Upper lobe of left lung (tissue), 6 donors: ENCODE data around the gene FAM240A. TPM values are rescaled to one million over a fixed set of nuclear protein-coding genes. Genes with fewer than 3 reads are reported as not detected.
A peak's percentile ranks its signal among the peaks of the same experiment; 100 is the strongest.

ENCODE experiments used
- ATAC-seq, 2 donors: fragments of 200-7000 bp; cut with Tn5 transposase; one replicate each; pipeline ENCODE4 v1.9.1; 2022; ENCODE audit warnings: mild to moderate bottlenecking in 2 of 2, moderate library complexity in 2 of 2; ENCODE audit not compliant: low FRiP score in 2 of 2
- DNase-seq, 2 donors: peaks; one replicate each; pipeline ENCODE4 v3.0.0-alpha.2; 2019 to 2020
- H3K27ac ChIP-seq, 4 donors: fragments of 200-600 bp; sonication (generic); one replicate each; pipeline ENCODE4 v1.5.1; 2016 to 2019
- H3K27me3 ChIP-seq, 4 donors: fragments of 200-600 bp; sonication (generic); one replicate each; pipeline ENCODE4 v1.5.1; 2017 to 2019
- H3K36me3 ChIP-seq, 4 donors: fragments of 200-600 bp; sonication (generic); one replicate each; pipeline ENCODE4 v1.5.1; 2016 to 2019
- H3K4me1 ChIP-seq, 4 donors: fragments of 200-600 bp; sonication (generic); one replicate each; pipeline ENCODE4 v1.5.1; 2018 to 2019
- H3K4me3 ChIP-seq, 4 donors: fragments of 200-600 bp; sonication (generic); one replicate each; pipeline ENCODE4 v1.5.1; 2017 to 2019; ENCODE audit warnings: mild to moderate bottlenecking in 2 of 4, moderate library complexity in 1 of 4
- H3K9me3 ChIP-seq, 4 donors: fragments of 200-600 bp; sonication (generic); one replicate each; pipeline ENCODE4 v1.5.1; 2018 to 2019
- CTCF ChIP-seq, 6 experiments: fragments of 450-650 bp in 4 of 6; fragments of 200-600 bp in 2 of 6; sonication (generic) in 2 of 6; IDR thresholded peaks; one replicate each; pipeline ENCODE4 v1.5.1; 2016 to 2019; ENCODE audit warnings: antibody characterized with exemption in 6 of 6
- EP300 ChIP-seq, 4 donors: sonication (generic); formaldehyde crosslinking; IDR thresholded peaks; one replicate each; pipeline ENCODE4 v1.5.1; 2017; ENCODE audit warnings: antibody characterized with exemption in 4 of 4, control low read depth in 2 of 4
- POLR2A ChIP-seq, 4 donors: fragments of 450-650 bp; IDR thresholded peaks; one replicate each; pipeline ENCODE4 v1.5.1; 2016 to 2017; ENCODE audit warnings: antibody characterized with exemption in 4 of 4, mild to moderate bottlenecking in 2 of 4
- POLR2AphosphoS5 ChIP-seq, 2 donors: sonication (generic); formaldehyde crosslinking; IDR thresholded peaks; one replicate each; pipeline ENCODE4 v1.5.1; 2017; ENCODE audit warnings: antibody characterized with exemption in 2 of 2
- WGBS, 2 donors: methylation state at CpG; one replicate each; pipeline ENCODE4 v1.1.5; 2017 to 2018; 5-methylcytosine and 5-hydroxymethylcytosine counted together
- total RNA-seq, 6 donors: library from RNA; depleted of rRNA in 4 of 6; stranded (reverse); fragments of >200 nt in 4 of 6; gene quantifications; one replicate each; pipeline versions ENCODE4 v1.1.0 to v1.2.1, GENCODE V29; 2016 to 2021
- donor health status: DM: no; HTN: no; CAD: no; lungs with moderate emphysema.
- donor health status: DM: no; HTN: yes; CAD: no; lungs with severe emphysema.

The FAM240A gene
- total RNA-seq, 6 donors from 2014 or later, result not detected

- Histone ChIP-seq H3K36me3 (no peaks in the 10 kb centered on the region), H3K27ac (no peak overlapping the region), H3K4me3 (no peak overlapping the region), H3K4me1 (peaks cover 10 to 19% (median 12%) of the 10 kb centered on the region in 4 donors), H3K9me3 (no peaks in the 10 kb centered on the region), H3K27me3 (no peaks in the 10 kb centered on the region)
- no peak for TF ChIP-seq POLR2AphosphoS5 (IDR thresholded peaks at IDR 0.05)
- no peak for TF ChIP-seq EP300 (IDR thresholded peaks at IDR 0.05)
- peak in 1 of 6 experiments; percentile 12 for TF ChIP-seq CTCF (IDR thresholded peaks at IDR 0.05)
- no peak for TF ChIP-seq POLR2A (IDR thresholded peaks at IDR 0.05)
- no peak for ATAC-seq
- no peak for DNase-seq
- WGBS, 2 donors, result 58 to 65% methylated on average over 1 of the region's 1 CpG
Observed at GRCh38 chr3:46632792-46633191, 20.5 kb downstream of the FAM240A start.

- no peak overlapping the region for H3K27ac ChIP-seq
- no peaks in the 10 kb centered on the region for H3K36me3 ChIP-seq
- ATAC-seq (no peak), DNase-seq (no peak)
- H3K9me3 ChIP-seq, result no peaks in the 10 kb centered on the region
- WGBS, 2 donors, result 55% methylated on average over 3 of the region's 3 CpGs
- no peaks in the 10 kb centered on the region for H3K27me3 ChIP-seq
- no peak overlapping the region for H3K4me3 ChIP-seq
- TF ChIP-seq POLR2AphosphoS5 (IDR thresholded peaks at IDR 0.05) (no peak), CTCF (IDR thresholded peaks at IDR 0.05) (no peak), EP300 (IDR thresholded peaks at IDR 0.05) (no peak), POLR2A (IDR thresholded peaks at IDR 0.05) (no peak)
- peaks cover 5 to 9% (median 6%) of the 10 kb centered on the region in 4 donors for H3K4me1 ChIP-seq
Observed at GRCh38 chr3:46634856-46635255, 22.5 kb downstream of the FAM240A start.

- Histone ChIP-seq H3K27me3 (no peaks in the 10 kb centered on the region), H3K27ac (no peak overlapping the region), H3K36me3 (no peaks in the 10 kb centered on the region), H3K4me3 (no peak overlapping the region), H3K9me3 (no peaks in the 10 kb centered on the region), H3K4me1 (no peaks in the 10 kb centered on the region)
- TF ChIP-seq POLR2AphosphoS5 (IDR thresholded peaks at IDR 0.05), result no peak
- TF ChIP-seq CTCF (IDR thresholded peaks at IDR 0.05), result no peak
- no peak for TF ChIP-seq POLR2A (IDR thresholded peaks at IDR 0.05)
- no peak for TF ChIP-seq EP300 (IDR thresholded peaks at IDR 0.05)
- DNase-seq (no peak), ATAC-seq (no peak)
Observed at GRCh38 chr3:46639221-46639620, 26.9 kb downstream of the FAM240A start.

GRCh38 chr3:46640927-46641326, 28.6 kb downstream of the FAM240A start:
- Histone ChIP-seq H3K27ac (no peak overlapping the region), H3K9me3 (no peaks in the 10 kb centered on the region), H3K4me1 (no peaks in the 10 kb centered on the region), H3K4me3 (no peak overlapping the region), H3K36me3 (no peaks in the 10 kb centered on the region), H3K27me3 (no peaks in the 10 kb centered on the region)
- no peak for TF ChIP-seq EP300 (IDR thresholded peaks at IDR 0.05)
- DNase-seq (no peak), ATAC-seq (no peak)
- 71 to 86% methylated on average over 3 of the region's 3 CpGs for WGBS, 2 donors

GRCh38 chr3:46642971-46643370, 30.6 kb downstream of the FAM240A start:
- H3K9me3 ChIP-seq, result no peaks in the 10 kb centered on the region
- H3K27ac ChIP-seq, result no peak overlapping the region
- TF ChIP-seq POLR2A (IDR thresholded peaks at IDR 0.05), result no peak
- TF ChIP-seq CTCF (IDR thresholded peaks at IDR 0.05), result no peak
- TF ChIP-seq EP300 (IDR thresholded peaks at IDR 0.05), result no peak
- TF ChIP-seq POLR2AphosphoS5 (IDR thresholded peaks at IDR 0.05), result no peak
- WGBS, 2 donors, result 67 to 77% methylated on average over 6 of the region's 6 CpGs
- no peaks in the 10 kb centered on the region for H3K4me1 ChIP-seq
- ATAC-seq (no peak), DNase-seq (no peak)
- no peaks in the 10 kb centered on the region for H3K36me3 ChIP-seq
- no peaks in the 10 kb centered on the region for H3K27me3 ChIP-seq
- no peak overlapping the region for H3K4me3 ChIP-seq
